H1 (cell line): ENCODE measurements around the gene GRID1. TPM values are rescaled to one million over a fixed set of nuclear protein-coding genes. Genes with fewer than 3 reads are reported as not detected.

Experiments
- CTCF ChIA-PET: fragments of 300-600 bp; sonication (Branson Sonifier 250); formaldehyde crosslinking; loops from one replicate; lab custom pipeline; 2021; ENCODE audit not compliant: partially characterized antibody; lab: Charles Lee
- POLR2A ChIA-PET: fragments of 300-600 bp; sonication (Branson Sonifier 250); formaldehyde crosslinking; loops from one replicate; lab custom pipeline; 2021; ENCODE audit warnings: inconsistent platforms; ENCODE audit not compliant: partially characterized antibody; lab: Charles Lee
- DNase-seq, 2 experiments: peaks; one replicate each; pipeline versions ENCODE4 v3.0.0 to v3.0.0-alpha.2; 2010 to 2022; ENCODE audit warnings: low spot score in 2 of 2, low read depth in 1 of 2, mixed read lengths in 1 of 2
- FAIRE-seq: peaks from 2 replicates; lab custom pipeline; 2011; peaks lifted over from hg19 to GRCh38; lab: Jason Lieb, UNC
- H2AFZ ChIP-seq: 2 replicates; pipeline ENCODE4 v1.8.1; 2012; ENCODE audit warnings: low read length, inconsistent platforms
- H2AK5ac ChIP-seq: 2 replicates; pipeline ENCODE4 v1.6.1; 2013; ENCODE audit warnings: low read depth, low read length
- H2BK120ac ChIP-seq: replicated peaks from 2 replicates; pipeline ENCODE3; 2013; ENCODE audit warnings: low read depth, low read length, inconsistent platforms
- H2BK12ac ChIP-seq: 2 replicates; pipeline ENCODE4 v1.6.1; 2013; ENCODE audit warnings: low read depth, low read length
- H2BK15ac ChIP-seq: 2 replicates; pipeline ENCODE4 v1.6.1; 2013; ENCODE audit warnings: low read length
- H2BK20ac ChIP-seq: 2 replicates; pipeline ENCODE4 v1.6.1; 2013; ENCODE audit warnings: low read length
- H2BK5ac ChIP-seq: 2 replicates; pipeline ENCODE4 v1.6.1; 2013; ENCODE audit warnings: low read depth, low read length
- H3K14ac ChIP-seq: 2 replicates; pipeline ENCODE4 v1.6.1; 2013; ENCODE audit warnings: inconsistent platforms; ENCODE audit not compliant: insufficient read length
- H3K18ac ChIP-seq: 2 replicates; pipeline ENCODE4 v1.6.1; 2013; ENCODE audit warnings: low read length; ENCODE audit errors: extremely low read depth
- H3K23ac ChIP-seq: 2 replicates; pipeline ENCODE4 v1.6.1; 2013; ENCODE audit warnings: inconsistent platforms; ENCODE audit not compliant: insufficient read length
- H3K23me2 ChIP-seq: 2 replicates; pipeline ENCODE4 v1.6.1; 2013; ENCODE audit warnings: low read depth, low read length
- H3K27ac ChIP-seq: 2 replicates; pipeline ENCODE4 v1.6.1; 2011; ENCODE audit warnings: low read depth, low read length, inconsistent platforms
- H3K27me3 ChIP-seq, 4 experiments: replicated peaks in 1 of 4; 1 replicate in 1 of 4; 2 replicates in 3 of 4; pipeline versions ENCODE4 v1.6.1 to v1.8.1; 2011 to 2013; ENCODE audit warnings: low read length in 3 of 4, mild to moderate bottlenecking in 3 of 4, inconsistent platforms in 2 of 4, mixed read lengths in 2 of 4, moderate library complexity in 1 of 4; ENCODE audit not compliant: control insufficient read depth in 3 of 4, insufficient read depth in 3 of 4; ENCODE audit errors: extremely low read depth in 1 of 4
- H3K36me3 ChIP-seq, 4 experiments: 2 replicates each; pipeline versions ENCODE4 v1.6.1 to v1.8.1; 2011 to 2013; ENCODE audit warnings: mild to moderate bottlenecking in 4 of 4, low read length in 3 of 4, moderate library complexity in 2 of 4, control low read depth in 1 of 4, inconsistent platforms in 1 of 4; ENCODE audit not compliant: insufficient read depth in 4 of 4, control insufficient read depth in 2 of 4
- H3K4ac ChIP-seq: replicated peaks from 2 replicates; pipeline ENCODE3; 2013; ENCODE audit warnings: low read length, low read depth, mixed read lengths, inconsistent platforms; ENCODE audit not compliant: insufficient read length
- H3K4me1 ChIP-seq, 4 experiments: replicated peaks in 1 of 4; 1 replicate in 1 of 4; 2 replicates in 3 of 4; pipeline versions ENCODE4 v1.6.1 to v1.8.1; 2011 to 2013; ENCODE audit warnings: low read length in 3 of 4, inconsistent platforms in 2 of 4, mixed read lengths in 1 of 4; ENCODE audit not compliant: insufficient read depth in 4 of 4, control insufficient read depth in 3 of 4
- H3K4me2 ChIP-seq, 2 experiments: 2 replicates each; pipeline versions ENCODE4 v1.6.1 to v1.8.1; 2011 to 2013; ENCODE audit warnings: low read depth in 2 of 2, low read length in 2 of 2, control low read depth in 1 of 2, inconsistent platforms in 1 of 2, mild to moderate bottlenecking in 1 of 2; ENCODE audit not compliant: insufficient read depth in 1 of 2
- H3K4me3 ChIP-seq, 4 experiments: fragments of 200-600, 300-600 bp in 1 of 4; sonication (generic), shearing (Covaris generic), sonication (Bioruptor Twin) in 1 of 4; 2 replicates each; pipeline versions ENCODE4 v1.5.1 to v1.8.1; 2011 to 2016; ENCODE audit warnings: low read length in 4 of 4, low read depth in 3 of 4, control low read depth in 2 of 4, inconsistent platforms in 2 of 4, mild to moderate bottlenecking in 2 of 4, mixed read lengths in 1 of 4, moderate library complexity in 1 of 4; ENCODE audit not compliant: insufficient read depth in 2 of 4; ENCODE audit errors: extremely low read depth in 1 of 4
- H3K56ac ChIP-seq: replicated peaks from 2 replicates; pipeline ENCODE3; 2013; ENCODE audit warnings: low read depth, mild to moderate bottlenecking, mixed read lengths, low read length, inconsistent platforms; ENCODE audit not compliant: insufficient read length
- H3K79me1 ChIP-seq: 2 replicates; pipeline ENCODE4 v1.6.1; 2013; ENCODE audit warnings: low read depth, low read length, control low read depth
- H3K79me2 ChIP-seq, 2 experiments: 2 replicates each; pipeline versions ENCODE4 v1.6.1 to v1.8.1; 2012 to 2013; ENCODE audit warnings: low read length in 2 of 2, mild to moderate bottlenecking in 2 of 2, inconsistent platforms in 1 of 2; ENCODE audit not compliant: insufficient read depth in 2 of 2, control insufficient read depth in 1 of 2
- H3K9ac ChIP-seq, 4 experiments: replicated peaks in 1 of 4; 1 replicate in 1 of 4; 2 replicates in 3 of 4; pipeline versions ENCODE4 v1.6.1 to v1.8.1; 2011 to 2013; ENCODE audit warnings: low read depth in 3 of 4, low read length in 3 of 4, control low read depth in 2 of 4, mild to moderate bottlenecking in 2 of 4, moderate library complexity in 2 of 4, inconsistent platforms in 1 of 4; ENCODE audit errors: extremely low read depth in 1 of 4
- H3K9me3 ChIP-seq, 2 experiments: 2 replicates each; pipeline versions ENCODE4 v1.6.1 to v1.8.1; 2012 to 2013; ENCODE audit warnings: mild to moderate bottlenecking in 2 of 2, moderate library complexity in 2 of 2, control low read depth in 1 of 2, inconsistent platforms in 1 of 2, low read depth in 1 of 2, low read length in 1 of 2, mixed read lengths in 1 of 2; ENCODE audit not compliant: insufficient read depth in 2 of 2
- H4K20me1 ChIP-seq, 2 experiments: replicated peaks in 1 of 2; 2 replicates each; pipeline versions ENCODE3 to v1.8.1; 2011 to 2013; ENCODE audit warnings: inconsistent platforms in 2 of 2, low read length in 2 of 2, mild to moderate bottlenecking in 1 of 2; ENCODE audit not compliant: insufficient read depth in 2 of 2, control insufficient read depth in 1 of 2
- H4K5ac ChIP-seq: 2 replicates; pipeline ENCODE4 v1.6.1; 2013; ENCODE audit warnings: low read length, low read depth, mixed read lengths, inconsistent platforms; ENCODE audit not compliant: insufficient read length
- H4K8ac ChIP-seq: 2 replicates; pipeline ENCODE4 v1.8.0; 2013; ENCODE audit warnings: mild to moderate bottlenecking, moderate library complexity, low read length, inconsistent platforms; ENCODE audit not compliant: insufficient read depth; ENCODE audit errors: extremely low read depth
- H4K91ac ChIP-seq: replicated peaks from 2 replicates; pipeline ENCODE3; 2013; ENCODE audit warnings: low read length, mixed read lengths, inconsistent platforms; ENCODE audit not compliant: insufficient read length
- BCL11A ChIP-seq, 2 experiments: IDR thresholded peaks; one replicate each; pipeline ENCODE4 v1.6.1; 2011; ENCODE audit warnings: low read depth in 2 of 2, low read length in 2 of 2, mild to moderate bottlenecking in 2 of 2
- GABPA ChIP-seq: IDR thresholded peaks from 2 replicates; pipeline ENCODE4 v1.6.1; 2011; ENCODE audit warnings: mild to moderate bottlenecking, low read length, moderate library complexity, borderline replicate concordance; ENCODE audit not compliant: insufficient read depth
- KDM1A ChIP-seq: fragments of 200-600, 300-600 bp; sonication (generic); IDR thresholded peaks from 2 replicates; pipeline ENCODE4 v1.7.1; 2016; ENCODE audit warnings: mild to moderate bottlenecking, low read length, borderline replicate concordance
- RBBP5 ChIP-seq: IDR thresholded peaks from 2 replicates; pipeline ENCODE4 v1.7.1; 2012; ENCODE audit warnings: low read depth, mild to moderate bottlenecking, inconsistent platforms, low read length, moderate library complexity, borderline replicate concordance
- RFX5 ChIP-seq: IDR thresholded peaks from 2 replicates; pipeline ENCODE4 v1.6.1; 2011; ENCODE audit warnings: low read depth, low read length, improper control_type of control experiment, borderline replicate concordance
- SP2 ChIP-seq: IDR thresholded peaks from 2 replicates; pipeline ENCODE4 v1.6.1; 2012; ENCODE audit warnings: mild to moderate bottlenecking, low read length, inconsistent platforms
- whole genome bisulfite sequencing, 2 experiments: shearing (Covaris generic) in 1 of 2; methylation state at CpG; one replicate each; pipeline versions ENCODE4 v1.1.6 to v1.1.7; 2013 to 2015; ENCODE audit warnings: low lambda C conversion rate in 2 of 2, mixed read lengths in 2 of 2, inconsistent platforms in 1 of 2, low coverage in 1 of 2, missing lambda C conversion rate in 1 of 2; ENCODE audit not compliant: insufficient replicate concordance in 2 of 2, insufficient coverage in 1 of 2, insufficient read length in 1 of 2; ENCODE audit errors: extremely low coverage in 1 of 2, missing lambda C conversion rate in 1 of 2; 5-methylcytosine and 5-hydroxymethylcytosine counted together
- polyA plus RNA-seq, 7 experiments: library from polyadenylated mRNA; depleted of rRNA in 3 of 7; stranded (reverse) in 5 of 7; unstranded in 2 of 7; fragments of >200 nt in 5 of 7; fragments of 200-250 nt in 2 of 7; gene quantifications; 1 replicate in 5 of 7; 2 replicates in 1 of 7; 4 replicates in 1 of 7; pipeline versions ENCODE4 v1.2.1 to v1.2.3, GENCODE V29; 2011 to 2013; ENCODE audit warnings: missing spikeins in 2 of 7, mixed read lengths in 2 of 7
- total RNA-seq: library from RNA; stranded (reverse); fragmentation: NEBNext Ultra II Directional; extraction: Animal tissue kit (Norgen Biotek cat#: 25700); gene quantifications from 2 replicates; pipeline ENCODE4 v1.2.1, GENCODE V29; 2021

The GRID1 gene
- total and polyA plus RNA-seq, 2 of the 8 experiments (the other 6 are each of a cell fraction or from before 2014, with no cell fraction given) = 0.22 to 0.30 TPM

- no peak overlapping the region for H4K5ac ChIP-seq
- H2BK15ac ChIP-seq = 0 out of 2 replicates have a peak overlapping the region, but pooled peaks have one; percentile 29
- H3K4ac ChIP-seq = no peak overlapping the region
- peaks cover 2% of the 10 kb centered on the region in 2 experiments for H3K9me3 ChIP-seq
- no peak overlapping the region for H3K14ac ChIP-seq
- H2BK20ac ChIP-seq = no peak overlapping the region
- H3K4me1 ChIP-seq = 0 out of 7 replicates have a peak, but pooled peaks cover 0 to 5% (median 0%) of the 10 kb centered on the region in 4 experiments
- H3K4me3 ChIP-seq = no peak overlapping the region
- H2BK5ac ChIP-seq = no peak overlapping the region
- no peak overlapping the region for H4K8ac ChIP-seq
- POLR2A ChIA-PET = no interaction called here
- H3K23me2 ChIP-seq = peaks cover 4% of the 10 kb centered on the region; the same call in 1 of the 2 replicates
- H2AK5ac ChIP-seq = no peak overlapping the region
- FAIRE-seq (no peak), DNase-seq (no peak)
- no peak overlapping the region for H3K23ac ChIP-seq
- 90% methylated on average over 5 of the region's 5 CpGs; no CpG with 5 or more reads in 1 of the 2 experiments for WGBS, 2 experiments
- H4K20me1 ChIP-seq = peaks cover 0 to 4% of the 10 kb centered on the region in 2 experiments
- no peaks in the 10 kb centered on the region for H3K36me3 ChIP-seq
- H3K18ac ChIP-seq = no peak overlapping the region
- H3K79me1 ChIP-seq = no peaks in the 10 kb centered on the region
- no peak overlapping the region for H3K4me2 ChIP-seq
- no peak overlapping the region for H4K91ac ChIP-seq
- H3K79me2 ChIP-seq = no peaks in the 10 kb centered on the region
- no peak overlapping the region for H2BK120ac ChIP-seq
- no peak overlapping the region for H2BK12ac ChIP-seq
- H3K56ac ChIP-seq = no peak overlapping the region
- CTCF ChIA-PET = interaction anchor here (0.9 to 1.5 kb wide), 3 partner anchors 8 to 106 kb away, joined by 3 to 4 read pairs (median 3); no protein-coding TSS in a partner anchor
- TF ChIP-seq RBBP5 (no peak), BCL11A (IDR thresholded peaks at IDR 0.05; ENCODE audit: low read depth in 2 of 2, low read length in 2 of 2) (no peak), RFX5 (no peak), SP2 (no peak), GABPA (no peak), KDM1A (no peak)
- no peaks in the 10 kb centered on the region for H3K27me3 ChIP-seq
- no peak overlapping the region for H3K9ac ChIP-seq
- H2AFZ ChIP-seq = no peak overlapping the region
- no peak overlapping the region for H3K27ac ChIP-seq
Measured at GRCh38 chr10:86245015-86245394, 121.6 kb downstream of the GRID1 start.
